Fibroblast of lung (primary cell): ENCODE results near the gene SPOCK1. TPM values are rescaled to one million over a fixed set of nuclear protein-coding genes. Genes with fewer than 3 reads are reported as not detected.

Experiments
- DNase-seq, 2 donors: peaks; one replicate each; pipeline versions ENCODE4 v3.0.0 to v3.0.0-alpha.2; 2010; ENCODE audit warnings: low read depth in 2 of 2
- H2AFZ ChIP-seq: 2 replicates; pipeline ENCODE4 v1.5.1; 2012; ENCODE audit warnings: low read length, control low read depth, inconsistent platforms
- H3K27ac ChIP-seq: 2 replicates; pipeline ENCODE4 v1.5.1; 2011; ENCODE audit warnings: low read length, control low read depth; ENCODE audit not compliant: insufficient read depth
- H3K27me3 ChIP-seq: 2 replicates; pipeline ENCODE4 v1.5.1; 2011; ENCODE audit warnings: mild to moderate bottlenecking, low read length; ENCODE audit not compliant: control insufficient read depth, insufficient read depth
- H3K36me3 ChIP-seq: 2 replicates; pipeline ENCODE4 v1.5.1; 2011; ENCODE audit warnings: low read length; ENCODE audit not compliant: control insufficient read depth, insufficient read depth
- H3K4me1 ChIP-seq: 2 replicates; pipeline ENCODE4 v1.5.1; 2011; ENCODE audit warnings: low read length; ENCODE audit not compliant: control insufficient read depth, insufficient read depth; ENCODE audit errors: extremely low read depth
- H3K4me2 ChIP-seq: 2 replicates; pipeline ENCODE4 v1.5.1; 2011; ENCODE audit warnings: low read length, control low read depth; ENCODE audit not compliant: insufficient read depth; ENCODE audit errors: extremely low read depth
- H3K4me3 ChIP-seq, 4 experiments: fragments of 200-600 bp in 1 of 4; sonication (generic) in 1 of 4; replicated peaks in 1 of 4; 2 replicates each; pipeline ENCODE4 v1.5.1; 2011 to 2016; ENCODE audit warnings: low read length in 4 of 4, low read depth in 3 of 4, mild to moderate bottlenecking in 3 of 4, control low read depth in 2 of 4, inconsistent platforms in 1 of 4, mixed read lengths in 1 of 4; ENCODE audit not compliant: insufficient read depth in 1 of 4; ENCODE audit errors: control extremely low read depth in 1 of 4
- H3K79me2 ChIP-seq: 2 replicates; pipeline ENCODE4 v1.5.1; 2012; ENCODE audit warnings: mild to moderate bottlenecking, low read length, inconsistent platforms; ENCODE audit not compliant: control insufficient read depth, insufficient read depth
- H3K9ac ChIP-seq: 2 replicates; pipeline ENCODE4 v1.5.1; 2011; ENCODE audit warnings: mild to moderate bottlenecking, low read length, control low read depth; ENCODE audit not compliant: insufficient read depth
- H3K9me3 ChIP-seq: 2 replicates; pipeline ENCODE4 v1.5.1; 2012; ENCODE audit warnings: low read depth, low read length; ENCODE audit not compliant: control insufficient read depth, insufficient read depth
- H4K20me1 ChIP-seq: 2 replicates; pipeline ENCODE4 v1.5.1; 2011; ENCODE audit warnings: low read length; ENCODE audit not compliant: control insufficient read depth, insufficient read depth; ENCODE audit errors: extremely low read depth
- CTCF ChIP-seq, 2 donors: IDR thresholded peaks in 1 of 2; conservative IDR thresholded peaks in 1 of 2; 1 replicate in 1 of 2; 2 replicates in 1 of 2; pipeline ENCODE4 v1.5.1; 2011 to 2012; ENCODE audit warnings: low read length in 2 of 2, control low read depth in 1 of 2, inconsistent platforms in 1 of 2, low read depth in 1 of 2, mild to moderate bottlenecking in 1 of 2
- EZH2 ChIP-seq: IDR thresholded peaks from 2 replicates; pipeline ENCODE4 v1.5.1; 2012; ENCODE audit warnings: low read length, control low read depth, mild to moderate bottlenecking; ENCODE audit errors: missing control alignments
- polyA plus RNA-seq, 2 donors: library from polyadenylated mRNA; depleted of rRNA in 1 of 2; stranded (reverse) in 1 of 2; unstranded in 1 of 2; fragments of >200 nt; gene quantifications; 2 replicates each; pipeline ENCODE4 v1.2.1, GENCODE V29; 2011 to 2012; ENCODE audit warnings: missing spikeins in 1 of 2
- total RNA-seq: library from RNA; depleted of rRNA; stranded (reverse); fragments of >200 nt; gene quantifications from 2 replicates; pipeline ENCODE4 v1.2.1, GENCODE V29; 2014

Gene SPOCK1
- total and polyA plus RNA-seq, 2 donors (not counting 1 experiment from before 2014, with no cell fraction given) = 11.1 to 34.9 TPM

- no peaks in the 10 kb centered on the region for H3K79me2 ChIP-seq
- H3K4me2 ChIP-seq = no peak overlapping the region
- no peaks in the 10 kb centered on the region for H3K36me3 ChIP-seq
- H4K20me1 ChIP-seq = no peaks in the 10 kb centered on the region
- no peaks in the 10 kb centered on the region for H3K9me3 ChIP-seq
- peaks cover 14% of the 10 kb centered on the region for H3K4me1 ChIP-seq
- no peak overlapping the region for H3K4me3 ChIP-seq
- H3K9ac ChIP-seq = no peak overlapping the region
- peak in 1 of 2 donors; percentile 69 for DNase-seq
- H3K27me3 ChIP-seq = no peaks in the 10 kb centered on the region
- no peak overlapping the region for H2AFZ ChIP-seq
- TF ChIP-seq EZH2 = no peak
- TF ChIP-seq CTCF (conservative IDR thresholded peaks at IDR 0.05 in 1 of 2, IDR thresholded peaks at IDR 0.05 in 1 of 2; ENCODE audit: low read depth in 1 of 2, low read length in 2 of 2) = no peak
- H3K27ac ChIP-seq = no peak overlapping the region
These were observed 32.2 kb downstream of the SPOCK1 start for GRCh38 chr5:137466889-137467288.

- Histone ChIP-seq H3K4me2 (no peak overlapping the region), H3K4me3 (no peak overlapping the region), H3K27ac (no peak overlapping the region), H2AFZ (no peak overlapping the region), H3K36me3 (no peaks in the 10 kb centered on the region), H3K4me1 (peaks cover 9% of the 10 kb centered on the region), H4K20me1 (no peaks in the 10 kb centered on the region), H3K9ac (no peak overlapping the region), H3K9me3 (no peaks in the 10 kb centered on the region), H3K79me2 (no peaks in the 10 kb centered on the region), H3K27me3 (no peaks in the 10 kb centered on the region)
- no peak for DNase-seq
- TF ChIP-seq CTCF (conservative IDR thresholded peaks at IDR 0.05 in 1 of 2, IDR thresholded peaks at IDR 0.05 in 1 of 2; ENCODE audit: low read depth in 1 of 2, low read length in 2 of 2) = no peak
These were observed 33.2 kb downstream of the SPOCK1 start for GRCh38 chr5:137465930-137466329.

GRCh38 chr5:137462816-137463520, 36.2 kb downstream of the SPOCK1 start:
- H3K27ac ChIP-seq = no peak overlapping the region
- no peaks in the 10 kb centered on the region for H3K4me1 ChIP-seq
- no peaks in the 10 kb centered on the region for H3K9me3 ChIP-seq
- H3K9ac ChIP-seq = no peak overlapping the region
- no peaks in the 10 kb centered on the region for H3K79me2 ChIP-seq
- H2AFZ ChIP-seq = no peak overlapping the region
- TF ChIP-seq EZH2 (no peak), CTCF (conservative IDR thresholded peaks at IDR 0.05 in 1 of 2, IDR thresholded peaks at IDR 0.05 in 1 of 2; ENCODE audit: low read depth in 1 of 2, low read length in 2 of 2) (no peak)
- no peak overlapping the region for H3K4me2 ChIP-seq
- H3K27me3 ChIP-seq = no peaks in the 10 kb centered on the region
- peak in 1 of 2 donors; percentile 49 for DNase-seq
- no peaks in the 10 kb centered on the region for H4K20me1 ChIP-seq
- H3K4me3 ChIP-seq = no peak overlapping the region
- no peaks in the 10 kb centered on the region for H3K36me3 ChIP-seq
